DND-41 (cell line): ENCODE measurements around the gene SP140.

Experiments used
- EZH2 ChIP-seq: IDR thresholded peaks from 3 replicates; pipeline ENCODE4 v1.6.1; 2012; ENCODE audit warnings: borderline replicate concordance, low read depth, mild to moderate bottlenecking, moderate library complexity, low read length, inconsistent platforms; ENCODE audit not compliant: severe bottlenecking
- TF ChIP-seq, protein P1 (sequence below): IDR thresholded peaks from 2 replicates; pipeline ENCODE4 v1.5.1; 2012; ENCODE audit warnings: borderline replicate concordance, low read length, moderate library complexity, mild to moderate bottlenecking; ENCODE audit not compliant: poor library complexity, severe bottlenecking; ENCODE audit errors: extremely low read depth

DNA sequence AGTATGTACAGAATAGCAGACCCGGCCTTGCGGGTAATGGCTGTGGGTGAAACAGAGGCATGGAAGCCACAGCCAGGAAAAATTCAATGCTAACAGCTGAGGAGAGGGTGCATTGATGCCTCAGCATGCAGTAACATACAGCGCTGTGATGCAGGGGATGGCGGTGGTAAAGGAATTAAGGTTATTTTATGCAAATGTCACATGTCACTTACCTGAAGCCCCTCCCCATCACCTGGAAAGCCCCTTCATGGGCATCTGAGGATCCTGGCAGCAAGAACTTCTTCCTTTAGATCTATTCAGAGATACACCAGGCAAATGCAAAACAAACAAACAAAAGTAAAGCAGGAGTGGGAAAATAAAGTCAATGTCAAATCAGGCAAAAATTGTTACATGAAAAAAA, 4.0 kb upstream of the SP140 start:
- TF ChIP-seq, protein P1, sequence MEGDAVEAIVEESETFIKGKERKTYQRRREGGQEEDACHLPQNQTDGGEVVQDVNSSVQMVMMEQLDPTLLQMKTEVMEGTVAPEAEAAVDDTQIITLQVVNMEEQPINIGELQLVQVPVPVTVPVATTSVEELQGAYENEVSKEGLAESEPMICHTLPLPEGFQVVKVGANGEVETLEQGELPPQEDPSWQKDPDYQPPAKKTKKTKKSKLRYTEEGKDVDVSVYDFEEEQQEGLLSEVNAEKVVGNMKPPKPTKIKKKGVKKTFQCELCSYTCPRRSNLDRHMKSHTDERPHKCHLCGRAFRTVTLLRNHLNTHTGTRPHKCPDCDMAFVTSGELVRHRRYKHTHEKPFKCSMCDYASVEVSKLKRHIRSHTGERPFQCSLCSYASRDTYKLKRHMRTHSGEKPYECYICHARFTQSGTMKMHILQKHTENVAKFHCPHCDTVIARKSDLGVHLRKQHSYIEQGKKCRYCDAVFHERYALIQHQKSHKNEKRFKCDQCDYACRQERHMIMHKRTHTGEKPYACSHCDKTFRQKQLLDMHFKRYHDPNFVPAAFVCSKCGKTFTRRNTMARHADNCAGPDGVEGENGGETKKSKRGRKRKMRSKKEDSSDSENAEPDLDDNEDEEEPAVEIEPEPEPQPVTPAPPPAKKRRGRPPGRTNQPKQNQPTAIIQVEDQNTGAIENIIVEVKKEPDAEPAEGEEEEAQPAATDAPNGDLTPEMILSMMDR: no peak
- no peak for TF ChIP-seq EZH2
